ENCODE data around the gene DPP6. TPM values are rescaled to one million over a fixed set of nuclear protein-coding genes. Genes with fewer than 3 reads are reported as not detected.

The DPP6 gene
- total and polyA plus RNA-seq, 9 of the 15 experiments (the other 6 are each of a cell fraction or from before 2014, with no cell fraction given): not detected

DNA sequence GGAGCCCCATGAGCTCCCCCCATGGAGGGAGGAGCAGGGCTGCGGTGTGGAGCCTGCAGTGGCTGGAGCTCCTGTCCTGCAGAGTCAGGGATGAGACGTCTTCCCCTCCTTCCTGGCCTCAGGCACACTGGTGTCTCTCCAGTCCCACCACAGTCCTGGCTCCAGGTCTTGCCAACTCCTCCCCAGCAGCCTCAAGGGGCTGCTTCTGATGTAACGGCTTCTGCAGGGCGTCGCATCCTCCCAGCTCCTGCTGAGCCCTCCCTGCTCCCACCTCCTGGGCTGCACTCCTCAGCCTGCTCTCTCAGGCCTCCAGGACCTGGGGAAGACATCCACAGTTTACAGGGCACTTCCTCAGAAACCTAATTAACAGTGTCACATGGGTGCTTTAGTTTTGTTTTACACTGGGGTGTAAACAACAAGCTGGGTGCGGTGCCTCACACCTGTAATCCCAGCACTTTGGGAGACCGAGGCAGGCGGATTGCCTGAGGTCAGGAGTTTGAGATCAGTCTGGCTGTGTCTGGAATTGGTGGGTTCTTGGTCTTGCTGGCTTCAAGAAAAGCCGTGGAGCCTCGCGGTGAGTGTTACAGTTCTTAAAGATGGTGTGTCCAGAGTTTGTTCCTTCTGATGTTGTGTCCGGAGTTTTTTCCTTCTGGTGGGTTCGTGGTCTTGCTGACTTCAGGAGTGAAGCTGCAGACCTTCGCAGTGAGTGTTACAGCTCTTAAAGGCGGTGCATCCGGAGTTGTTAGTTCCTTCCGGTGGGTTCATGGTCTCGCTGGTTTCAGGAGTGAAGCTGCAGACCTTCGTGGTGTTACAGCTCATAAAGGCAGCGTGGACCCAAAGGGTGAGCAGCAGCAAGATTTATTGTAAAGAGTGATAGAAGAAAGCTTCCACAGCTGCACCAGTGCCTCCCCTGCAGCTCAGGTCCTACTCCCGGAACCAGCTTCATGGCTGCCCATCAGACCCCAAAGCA lies 855.7 kb downstream of the DPP6 start (continued):
- TF ChIP-seq, protein P1, sequence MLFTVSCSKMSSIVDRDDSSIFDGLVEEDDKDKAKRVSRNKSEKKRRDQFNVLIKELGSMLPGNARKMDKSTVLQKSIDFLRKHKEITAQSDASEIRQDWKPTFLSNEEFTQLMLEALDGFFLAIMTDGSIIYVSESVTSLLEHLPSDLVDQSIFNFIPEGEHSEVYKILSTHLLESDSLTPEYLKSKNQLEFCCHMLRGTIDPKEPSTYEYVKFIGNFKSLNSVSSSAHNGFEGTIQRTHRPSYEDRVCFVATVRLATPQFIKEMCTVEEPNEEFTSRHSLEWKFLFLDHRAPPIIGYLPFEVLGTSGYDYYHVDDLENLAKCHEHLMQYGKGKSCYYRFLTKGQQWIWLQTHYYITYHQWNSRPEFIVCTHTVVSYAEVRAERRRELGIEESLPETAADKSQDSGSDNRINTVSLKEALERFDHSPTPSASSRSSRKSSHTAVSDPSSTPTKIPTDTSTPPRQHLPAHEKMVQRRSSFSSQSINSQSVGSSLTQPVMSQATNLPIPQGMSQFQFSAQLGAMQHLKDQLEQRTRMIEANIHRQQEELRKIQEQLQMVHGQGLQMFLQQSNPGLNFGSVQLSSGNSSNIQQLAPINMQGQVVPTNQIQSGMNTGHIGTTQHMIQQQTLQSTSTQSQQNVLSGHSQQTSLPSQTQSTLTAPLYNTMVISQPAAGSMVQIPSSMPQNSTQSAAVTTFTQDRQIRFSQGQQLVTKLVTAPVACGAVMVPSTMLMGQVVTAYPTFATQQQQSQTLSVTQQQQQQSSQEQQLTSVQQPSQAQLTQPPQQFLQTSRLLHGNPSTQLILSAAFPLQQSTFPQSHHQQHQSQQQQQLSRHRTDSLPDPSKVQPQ (CRISPR knock-in tag; IDR thresholded peaks at IDR 0.05; ENCODE audit: borderline replicate concordance): no peak
- TF ChIP-seq, protein P2, sequence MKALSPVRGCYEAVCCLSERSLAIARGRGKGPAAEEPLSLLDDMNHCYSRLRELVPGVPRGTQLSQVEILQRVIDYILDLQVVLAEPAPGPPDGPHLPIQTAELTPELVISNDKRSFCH (CRISPR knock-in tag; IDR thresholded peaks at IDR 0.05): no peak
- TF ChIP-seq, protein P2 (tag; IDR thresholded peaks at IDR 0.05): no peak
- no peak for TF ChIP-seq ZNF764 (CRISPR knock-in tag; IDR thresholded peaks at IDR 0.05; ENCODE audit: low read depth)
